H1 (cell line): Measurements from ENCODE around the gene FAM161A. TPM values are rescaled to one million over a fixed set of nuclear protein-coding genes. Genes with fewer than 3 reads are reported as not detected.

ENCODE experiments used
- CHD2 ChIP-seq: IDR thresholded peaks from 2 replicates; pipeline ENCODE4 v1.6.1; 2012; ENCODE audit warnings: low read length, improper control_type of control experiment
- SRF ChIP-seq: IDR thresholded peaks from 2 replicates; pipeline ENCODE4 v1.6.1; 2011; ENCODE audit warnings: mild to moderate bottlenecking, low read depth, low read length, moderate library complexity
- polyA plus RNA-seq, 7 experiments: library from polyadenylated mRNA; depleted of rRNA in 3 of 7; stranded (reverse) in 5 of 7; unstranded in 2 of 7; fragments of >200 nt in 5 of 7; fragments of 200-250 nt in 2 of 7; gene quantifications; 1 replicate in 5 of 7; 2 replicates in 1 of 7; 4 replicates in 1 of 7; pipeline versions ENCODE4 v1.2.1 to v1.2.3, GENCODE V29; 2011 to 2013; ENCODE audit warnings: missing spikeins in 2 of 7, mixed read lengths in 2 of 7
- total RNA-seq: library from RNA; stranded (reverse); fragmentation: NEBNext Ultra II Directional; extraction: Animal tissue kit (Norgen Biotek cat#: 25700); gene quantifications from 2 replicates; pipeline ENCODE4 v1.2.1, GENCODE V29; 2021
- TF ChIP-seq, protein P1 (sequence below): IDR thresholded peaks from 2 replicates; pipeline ENCODE4 v1.6.1; 2012; ENCODE audit warnings: inconsistent platforms

FAM161A gene
- total and polyA plus RNA-seq, 2 of the 8 experiments (the other 6 are each of a cell fraction or from before 2014, with no cell fraction given): 1.6 to 9.7 TPM

DNA sequence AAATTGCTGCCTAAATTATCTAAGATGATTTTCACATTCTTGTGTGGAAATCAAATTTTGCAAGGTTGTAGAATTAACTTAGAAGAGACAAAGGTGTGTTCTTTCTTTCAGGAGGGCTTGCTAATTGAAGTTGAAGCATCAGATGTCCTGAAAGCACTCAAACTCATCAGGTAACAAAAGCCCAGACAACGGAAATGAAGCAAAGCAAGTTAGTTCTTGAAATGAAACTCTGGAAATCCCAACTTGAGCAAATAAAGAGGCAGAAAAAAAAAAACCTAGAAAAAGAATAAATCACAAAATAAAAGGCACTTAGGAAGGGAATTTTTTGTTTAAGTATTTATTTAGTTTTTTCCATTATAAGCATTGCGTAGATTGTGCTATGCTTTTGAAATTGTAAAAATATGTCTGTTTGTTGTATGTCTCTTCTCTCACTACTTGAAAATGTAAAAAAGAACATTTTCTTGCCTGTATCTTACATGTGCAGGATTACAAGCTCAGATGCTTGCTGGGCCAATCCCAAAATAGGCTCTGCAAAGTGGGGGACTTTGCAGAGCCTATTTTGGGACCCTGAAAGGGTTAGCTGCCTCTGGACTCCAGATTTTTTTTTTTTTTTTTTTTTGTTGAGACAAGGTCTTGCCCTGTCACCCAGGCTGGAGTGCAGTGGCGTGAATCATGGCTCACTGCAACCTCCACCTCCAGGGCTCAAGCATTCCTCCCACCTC lies 46.7 kb downstream of the FAM161A start (continued):
- TF ChIP-seq, protein P1, sequence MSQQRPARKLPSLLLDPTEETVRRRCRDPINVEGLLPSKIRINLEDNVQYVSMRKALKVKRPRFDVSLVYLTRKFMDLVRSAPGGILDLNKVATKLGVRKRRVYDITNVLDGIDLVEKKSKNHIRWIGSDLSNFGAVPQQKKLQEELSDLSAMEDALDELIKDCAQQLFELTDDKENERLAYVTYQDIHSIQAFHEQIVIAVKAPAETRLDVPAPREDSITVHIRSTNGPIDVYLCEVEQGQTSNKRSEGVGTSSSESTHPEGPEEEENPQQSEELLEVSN: no peak
- TF ChIP-seq CHD2 (no peak), SRF (no peak)
